Measurements from ENCODE around the gene PRPF40B. TPM values are rescaled to one million over a fixed set of nuclear protein-coding genes. Genes with fewer than 3 reads are reported as not detected.

Gene PRPF40B
- total RNA-seq, 2 donors from 2014 or later = 21.9 to 31.4 TPM

GRCh38 chr12:49689237-49689636 is 65.9 kb downstream of the PRPF40B start:
- Histone ChIP-seq H3K4me1 (ENCODE audit: control insufficient read depth in 1 of 2, low read depth in 2 of 2) (peaks cover 2 to 15% of the 10 kb centered on the region in 2 donors), H3K27me3 (replicated peaks; ENCODE audit: insufficient read depth) (no peaks in the 10 kb centered on the region), H3K9me3 (no peaks in the 10 kb centered on the region), H3K4me3 (no peak overlapping the region), H3K36me3 (no peaks in the 10 kb centered on the region), H3K27ac (no peak overlapping the region)
- no peak for ATAC-seq (ENCODE audit: insufficient number of reproducible peaks, low FRiP score, low read depth)
- DNase-seq (ENCODE audit: low spot score) = no peak
- no peak for TF ChIP-seq CTCF (IDR thresholded peaks at IDR 0.05)

GRCh38 chr12:49689785-49690184 is 66.4 kb downstream of the PRPF40B start:
- H3K27ac ChIP-seq = no peak overlapping the region
- DNase-seq (ENCODE audit: low spot score) = no peak

GRCh38 chr12:49692851-49693250 is 69.5 kb downstream of the PRPF40B start:
- DNase-seq (ENCODE audit: low spot score) = no peak
- no peak for TF ChIP-seq CTCF (IDR thresholded peaks at IDR 0.05)
- Histone ChIP-seq H3K9me3 (no peaks in the 10 kb centered on the region), H3K36me3 (no peaks in the 10 kb centered on the region), H3K4me1 (ENCODE audit: control insufficient read depth in 1 of 2, low read depth in 2 of 2) (peaks cover 6 to 8% of the 10 kb centered on the region in 2 donors), H3K27ac (no peak overlapping the region), H3K4me3 (no peak overlapping the region), H3K27me3 (replicated peaks; ENCODE audit: insufficient read depth) (no peaks in the 10 kb centered on the region)
- no peak for ATAC-seq (ENCODE audit: insufficient number of reproducible peaks, low FRiP score, low read depth)

More at GRCh38 chr12:49689785-49690184, 66.4 kb downstream of the PRPF40B start:
- Histone ChIP-seq H3K27me3 (replicated peaks; ENCODE audit: insufficient read depth) (no peaks in the 10 kb centered on the region), H3K36me3 (no peaks in the 10 kb centered on the region), H3K4me1 (ENCODE audit: control insufficient read depth in 1 of 2, low read depth in 2 of 2) (peaks cover 6 to 12% of the 10 kb centered on the region in 2 donors), H3K9me3 (no peaks in the 10 kb centered on the region), H3K4me3 (no peak overlapping the region)
- no peak for ATAC-seq (ENCODE audit: insufficient number of reproducible peaks, low FRiP score, low read depth)
- TF ChIP-seq CTCF (IDR thresholded peaks at IDR 0.05) = no peak

- Histone ChIP-seq H3K9me3 (no peaks in the 10 kb centered on the region), H3K4me1 (ENCODE audit: control insufficient read depth in 1 of 2, low read depth in 2 of 2) (peaks cover 10 to 16% of the 10 kb centered on the region in 2 donors), H3K36me3 (no peaks in the 10 kb centered on the region), H3K4me3 (no peak overlapping the region), H3K27ac (no peak overlapping the region), H3K27me3 (replicated peaks; ENCODE audit: insufficient read depth) (no peaks in the 10 kb centered on the region)
- no peak for TF ChIP-seq CTCF (IDR thresholded peaks at IDR 0.05)
- ATAC-seq (ENCODE audit: insufficient number of reproducible peaks, low FRiP score, low read depth) = no peak
- DNase-seq (ENCODE audit: low spot score) = no peak
Observed at GRCh38 chr12:49693931-49694444, 70.6 kb downstream of the PRPF40B start.

Other genes with a start within 250 kb of the PRPF40B start
- gene KCNH3, start 84.5 kb upstream of the PRPF40B start, total RNA-seq = under 1 TPM; 0.35 to 0.95 TPM
- gene MCRS1, start 55.4 kb upstream of the PRPF40B start, total RNA-seq = 10 to 100 TPM; 46.6 TPM
- under 1 TPM; 0.42 to 0.54 TPM for gene FAM186B, start 17.9 kb upstream of the PRPF40B start, total RNA-seq
- gene FMNL3, start 83.8 kb downstream of the PRPF40B start, total RNA-seq = 10 to 100 TPM; 26.7 to 37.4 TPM
- gene TMBIM6, start 118.0 kb downstream of the PRPF40B start, total RNA-seq = 100 to 1,000 TPM; 232 to 244 TPM
- 10 to 100 TPM; 34.9 to 38.0 TPM for gene NCKAP5L, start 204.9 kb downstream of the PRPF40B start, total RNA-seq
- 1 to 10 TPM; 1.6 to 2.7 TPM for gene BCDIN3D, start 219.5 kb downstream of the PRPF40B start, total RNA-seq